GM12875 (cell line): ENCODE results near the gene ACSS1.

Source experiments
- H3K4me3 ChIP-seq: one replicate; pipeline ENCODE4 v1.5.1; 2011; ENCODE audit warnings: low read depth, low read length, control low read depth
- TF ChIP-seq, protein P1 (sequence below): IDR thresholded peaks from 2 replicates; pipeline ENCODE4 v1.5.1; 2011; ENCODE audit warnings: low read depth, mild to moderate bottlenecking, control low read depth, inconsistent platforms, low read length, moderate library complexity, borderline replicate concordance; ENCODE audit not compliant: insufficient read depth

The ACSS1 gene

DNA sequence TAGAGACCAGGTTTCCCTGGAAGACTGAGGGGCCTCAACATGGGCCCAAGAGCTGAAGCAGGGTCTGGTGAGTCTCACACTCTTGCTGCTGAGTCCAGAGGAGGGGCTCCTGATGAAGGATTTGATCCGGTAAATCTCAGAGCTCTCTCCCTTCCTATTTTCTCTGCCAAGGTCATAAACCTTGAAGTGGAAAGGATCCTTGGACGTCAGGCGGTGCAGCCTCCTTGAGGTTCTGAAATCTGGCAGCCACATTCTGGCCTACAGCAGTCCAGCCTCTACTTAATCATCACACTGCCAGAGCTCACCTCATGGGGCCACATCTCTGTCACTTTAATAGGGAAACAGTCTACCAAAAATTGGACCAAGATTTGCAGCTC lies 24.0 kb downstream of the ACSS1 start:
- TF ChIP-seq, protein P1, sequence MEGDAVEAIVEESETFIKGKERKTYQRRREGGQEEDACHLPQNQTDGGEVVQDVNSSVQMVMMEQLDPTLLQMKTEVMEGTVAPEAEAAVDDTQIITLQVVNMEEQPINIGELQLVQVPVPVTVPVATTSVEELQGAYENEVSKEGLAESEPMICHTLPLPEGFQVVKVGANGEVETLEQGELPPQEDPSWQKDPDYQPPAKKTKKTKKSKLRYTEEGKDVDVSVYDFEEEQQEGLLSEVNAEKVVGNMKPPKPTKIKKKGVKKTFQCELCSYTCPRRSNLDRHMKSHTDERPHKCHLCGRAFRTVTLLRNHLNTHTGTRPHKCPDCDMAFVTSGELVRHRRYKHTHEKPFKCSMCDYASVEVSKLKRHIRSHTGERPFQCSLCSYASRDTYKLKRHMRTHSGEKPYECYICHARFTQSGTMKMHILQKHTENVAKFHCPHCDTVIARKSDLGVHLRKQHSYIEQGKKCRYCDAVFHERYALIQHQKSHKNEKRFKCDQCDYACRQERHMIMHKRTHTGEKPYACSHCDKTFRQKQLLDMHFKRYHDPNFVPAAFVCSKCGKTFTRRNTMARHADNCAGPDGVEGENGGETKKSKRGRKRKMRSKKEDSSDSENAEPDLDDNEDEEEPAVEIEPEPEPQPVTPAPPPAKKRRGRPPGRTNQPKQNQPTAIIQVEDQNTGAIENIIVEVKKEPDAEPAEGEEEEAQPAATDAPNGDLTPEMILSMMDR, result no peak
- H3K4me3 ChIP-seq, result no peak overlapping the region

DNA sequence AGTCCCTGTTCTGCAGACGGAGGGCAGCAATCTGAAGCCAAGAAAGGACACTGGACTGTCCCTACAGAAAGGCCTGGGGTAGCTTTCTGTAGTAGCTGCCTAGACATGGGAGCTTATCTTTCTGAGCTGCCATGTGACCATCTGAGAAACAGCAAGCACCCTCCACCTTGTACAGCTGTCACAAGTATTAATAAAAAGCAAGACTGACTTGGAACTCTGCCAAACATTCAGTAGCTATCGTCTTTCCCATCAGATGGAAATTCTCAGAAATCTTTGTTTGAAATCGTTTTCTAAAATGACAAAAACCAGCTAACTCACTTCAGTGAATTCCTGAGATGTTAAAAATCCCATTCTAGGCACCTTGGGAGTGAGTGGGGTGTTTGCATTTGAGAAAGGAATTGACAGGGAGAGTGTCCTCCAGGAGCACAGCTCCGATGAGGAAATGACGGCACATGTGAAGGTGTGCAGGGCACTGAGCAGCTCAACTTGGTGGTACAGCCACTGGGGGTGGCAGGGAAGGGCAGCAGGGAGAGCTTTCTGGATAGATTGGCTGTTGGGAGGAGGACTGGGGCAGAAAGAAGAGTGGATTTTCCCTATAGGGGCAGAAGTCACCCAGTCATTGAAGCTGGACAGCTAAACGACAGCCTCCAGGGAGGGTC lies 24.5 kb downstream of the ACSS1 start:
- no peak overlapping the region for H3K4me3 ChIP-seq
- TF ChIP-seq, protein P1, result no peak

DNA sequence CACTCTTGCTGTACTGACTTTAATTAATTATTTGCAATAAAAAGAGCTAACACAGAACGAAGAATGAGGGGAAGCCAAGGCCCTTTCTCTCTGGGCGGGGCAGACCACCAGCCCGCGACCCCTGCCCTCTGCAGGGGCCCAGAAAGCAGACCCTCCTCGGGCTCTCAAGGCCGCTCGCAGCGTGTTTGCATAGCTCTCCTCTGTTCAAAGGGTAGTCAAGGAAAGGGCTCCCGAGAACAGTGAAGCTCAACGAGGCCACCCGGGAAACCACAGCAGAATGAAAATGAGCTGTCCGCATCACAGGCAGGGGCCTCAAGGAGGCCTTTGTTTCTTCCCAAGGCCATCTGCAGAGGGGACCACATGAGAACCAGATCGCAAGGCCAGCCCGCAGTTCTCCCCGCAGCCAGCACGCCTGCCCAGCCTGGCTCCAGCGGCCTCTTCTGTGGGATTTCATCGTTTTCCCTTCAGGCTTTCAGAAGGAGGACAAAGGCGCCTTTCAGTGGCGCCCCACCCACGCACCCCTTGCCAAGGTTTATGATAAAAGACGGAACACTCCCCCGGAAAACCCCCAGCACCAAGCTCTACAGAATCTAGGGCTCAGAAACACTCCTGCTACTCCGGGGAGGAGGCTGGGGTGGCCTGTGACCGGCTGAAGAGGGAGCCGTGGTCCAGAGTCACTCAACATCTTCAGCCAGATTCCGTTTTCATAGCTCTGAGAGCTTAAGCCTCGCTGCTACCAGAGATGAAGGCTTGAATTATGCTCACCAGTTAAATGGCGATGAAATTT lies 25.3 kb downstream of the ACSS1 start:
- no peak overlapping the region for H3K4me3 ChIP-seq
- TF ChIP-seq, protein P1, result no peak

DNA sequence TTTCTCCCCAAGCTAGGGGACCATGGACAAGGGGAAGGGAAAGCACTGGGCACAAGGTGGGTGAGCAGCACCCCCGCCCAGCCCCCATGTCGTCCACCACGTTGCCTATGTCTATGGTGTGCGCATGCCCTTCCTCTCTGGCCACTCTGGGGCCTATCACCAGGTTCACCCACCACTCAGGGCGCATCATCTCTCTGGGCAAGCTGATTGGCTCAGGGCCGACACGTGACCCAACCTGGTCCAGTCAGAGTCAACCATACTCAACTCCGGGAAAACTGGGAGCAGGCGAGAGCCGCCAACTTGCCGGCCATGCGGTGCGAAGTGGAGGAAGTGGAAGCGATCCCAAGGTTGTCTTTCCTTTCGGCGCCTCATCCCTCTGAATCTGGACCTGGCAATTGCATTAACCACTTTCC lies 25.9 kb downstream of the ACSS1 start:
- no peak overlapping the region for H3K4me3 ChIP-seq
- TF ChIP-seq, protein P1, result no peak

DNA sequence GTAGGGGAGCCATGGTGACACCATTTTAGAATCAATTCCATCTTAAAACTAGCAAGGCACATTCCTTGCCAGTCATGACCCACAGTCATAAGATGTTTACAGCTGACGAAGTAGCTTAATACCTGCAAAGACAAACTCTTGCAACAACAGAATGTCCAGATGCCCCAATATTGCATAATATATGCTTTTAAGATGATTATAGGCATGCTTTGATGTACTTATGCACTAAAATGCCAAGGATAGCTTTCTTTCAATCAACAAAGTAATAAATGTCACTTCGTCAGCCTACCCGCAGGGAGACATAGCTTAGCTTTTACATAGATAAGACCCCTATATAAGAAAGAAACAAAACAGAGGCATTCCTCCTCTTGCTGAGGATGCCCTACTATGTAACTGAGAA lies 26.7 kb downstream of the ACSS1 start:
- TF ChIP-seq, protein P1, result no peak
- H3K4me3 ChIP-seq, result no peak overlapping the region

DNA sequence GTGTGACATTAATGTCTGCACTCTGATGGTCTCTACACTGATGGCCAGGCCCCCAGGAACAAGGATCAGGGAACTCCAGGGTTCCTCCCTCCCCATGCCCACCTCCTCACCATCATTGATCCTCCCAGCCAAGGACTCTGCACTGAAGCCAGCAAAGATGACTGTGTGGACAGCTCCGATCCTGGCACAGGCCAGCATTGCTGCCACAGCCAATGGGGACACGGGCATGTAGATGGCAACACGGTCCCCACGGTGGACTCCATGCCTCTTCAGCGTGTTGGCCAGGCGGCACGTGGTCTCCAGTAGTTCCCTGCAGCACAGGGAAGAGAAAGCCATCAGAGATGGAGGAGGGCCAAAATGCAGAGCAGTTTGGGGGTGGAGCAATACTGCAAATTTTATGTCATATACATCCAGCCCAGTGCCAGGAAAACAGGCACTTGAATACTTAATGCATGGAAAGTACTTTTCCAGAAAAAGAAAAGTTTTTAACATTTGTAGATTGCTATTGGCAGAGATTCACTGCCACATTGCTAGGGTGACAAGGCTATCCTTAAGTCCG lies 27.2 kb downstream of the ACSS1 start:
- TF ChIP-seq, protein P1, result no peak
- no peak overlapping the region for H3K4me3 ChIP-seq
